SU-DHL-6 (cell line): Measurements from ENCODE around the gene CRYGN.

Experiments used
- CTCF ChIP-seq: fragments of 200-600 bp; sonication (generic); IDR thresholded peaks from one replicate; pipeline ENCODE4 v1.5.1; 2017; ENCODE audit warnings: antibody characterized with exemption, mild to moderate bottlenecking, low read length, moderate library complexity; ENCODE audit not compliant: insufficient read depth, poor library complexity, severe bottlenecking
- EZH2phosphoT487 ChIP-seq: fragments of 200-600 bp; sonication (generic), shearing (Covaris generic); conservative IDR thresholded peaks from 2 replicates; pipeline ENCODE4 v1.6.1; 2018; ENCODE audit warnings: mild to moderate bottlenecking, antibody characterized with exemption, low read length, moderate library complexity, mixed read lengths

GRCh38 chr7:151410405-151411390, 29.2 kb downstream of the CRYGN start:
- TF ChIP-seq CTCF: no peak
- TF ChIP-seq EZH2phosphoT487: no peak
